ENCODE results near the gene ARL10. TPM values are rescaled to one million over a fixed set of nuclear protein-coding genes. Genes with fewer than 3 reads are reported as not detected.

Gene ARL10
- total RNA-seq, 1 experiment from 2014 or later = 2.5 TPM

Other genes with a start within 250 kb of the ARL10 start
- 4.7 and 5.2 TPM in 2 replicates for gene SIMC1, start 127.1 kb upstream of the ARL10 start, total RNA-seq (2014; rRNA removed; shearing (Covaris generic))
- 68.3 and 107 TPM in 2 replicates for gene KIAA1191, start 3.7 kb upstream of the ARL10 start, total RNA-seq (2014; rRNA removed; shearing (Covaris generic))
- 32.0 and 43.5 TPM in 2 replicates for gene NOP16, start 23.1 kb downstream of the ARL10 start, total RNA-seq (2014; rRNA removed; shearing (Covaris generic))
- gene HIGD2A, start 23.3 kb downstream of the ARL10 start, total RNA-seq (2014; rRNA removed; shearing (Covaris generic)) = 84.7 and 92.2 TPM in 2 replicates
- gene CLTB, start 51.1 kb downstream of the ARL10 start, total RNA-seq (2014; rRNA removed; shearing (Covaris generic)) = 177 and 206 TPM in 2 replicates
- gene FAF2, start 82.9 kb downstream of the ARL10 start, total RNA-seq (2014; rRNA removed; shearing (Covaris generic)) = 60.9 and 78.4 TPM in 2 replicates
- gene RNF44, start 171.9 kb downstream of the ARL10 start, total RNA-seq (2014; rRNA removed; shearing (Covaris generic)) = 5.0 and 5.6 TPM in 2 replicates
- gene CDHR2, start 183.9 kb downstream of the ARL10 start, total RNA-seq (2014; rRNA removed; shearing (Covaris generic)) = not detected in 2 replicates
- gene GPRIN1, start 244.7 kb downstream of the ARL10 start, total RNA-seq (2014; rRNA removed; shearing (Covaris generic)) = 15.0 and 15.6 TPM in 2 replicates

Measured in SJSA1 (cell line).